Keratinocyte (primary cell): Measurements from ENCODE around the gene PTK6.

Experiments used
- CTCF ChIP-seq, 3 experiments: IDR thresholded peaks in 1 of 3; conservative IDR thresholded peaks in 1 of 3; optimal IDR thresholded peaks in 1 of 3; 2 replicates in 2 of 3; 3 replicates in 1 of 3; pipeline versions ENCODE3 to v1.5.1; 2011; ENCODE audit warnings: low read length in 3 of 3, mild to moderate bottlenecking in 3 of 3, moderate library complexity in 2 of 3, control low read depth in 1 of 3, inconsistent platforms in 1 of 3; ENCODE audit not compliant: insufficient read depth in 2 of 3; ENCODE audit errors: extremely low read depth in 1 of 3
- EZH2 ChIP-seq: IDR thresholded peaks from one replicate; pipeline ENCODE4 v1.6.1; 2012; ENCODE audit warnings: inconsistent platforms, mild to moderate bottlenecking, low read length, moderate library complexity

GRCh38 chr20:63539092-63539430 is 1.9 kb upstream of the PTK6 start:
- TF ChIP-seq CTCF (optimal IDR thresholded peaks at IDR 0.05 in 1 of 3, IDR thresholded peaks at IDR 0.05 in 1 of 3, conservative IDR thresholded peaks at IDR 0.05 in 1 of 3; ENCODE audit: extremely low read depth in 1 of 3, insufficient read depth in 2 of 3, low read length in 3 of 3) (no peak), EZH2 (no peak)
